Spleen (tissue), 7 donors: ENCODE data around the gene NLGN2.

Experiments
- CTCF ChIP-seq, 11 experiments: fragments of 200-600 bp in 7 of 11; fragments of 450-650 bp in 4 of 11; sonication (generic) in 4 of 11; IDR thresholded peaks in 8 of 11; conservative IDR thresholded peaks in 3 of 11; 1 replicate in 7 of 11; 2 replicates in 4 of 11; pipeline versions ENCODE4 v1.4.0 to v1.8.0; 2016 to 2021; ENCODE audit warnings: antibody characterized with exemption in 11 of 11, inconsistent platforms in 4 of 11, mild to moderate bottlenecking in 1 of 11
- POLR2A ChIP-seq, 3 donors: fragments of 450-650 bp; IDR thresholded peaks; one replicate each; pipeline ENCODE4 v1.5.1; 2017; ENCODE audit warnings: antibody characterized with exemption in 3 of 3, mild to moderate bottlenecking in 1 of 3
- POLR2AphosphoS5 ChIP-seq, 3 donors: sonication (generic); formaldehyde crosslinking; IDR thresholded peaks; one replicate each; pipeline ENCODE4 v1.5.1; 2017; ENCODE audit warnings: antibody characterized with exemption in 3 of 3
- donor health status: DM: no; HTN: no; CAD: no; lungs with moderate emphysema.
- donor health status: DM: no; HTN: no; CAD: no.
- donor health status: DM: no; HTN: no; CAD: no.

- TF ChIP-seq CTCF (IDR thresholded peaks at IDR 0.05 in 8 of 11, conservative IDR thresholded peaks at IDR 0.05 in 3 of 11) = no peak
- no peak for TF ChIP-seq POLR2A (IDR thresholded peaks at IDR 0.05)
- TF ChIP-seq POLR2AphosphoS5 (IDR thresholded peaks at IDR 0.05) = no peak
Observed at GRCh38 chr17:7393613-7394451, 13.8 kb upstream of the NLGN2 start.
